Stimulated activated CD8-positive, alpha-beta memory T cell treated with anti-CD3 and anti-CD28 coated beads, Interleukin-12 subunit alpha, Interleukin-12 subunit beta, amount 100 ng/mL, for 4 hours (primary cell): Measurements from ENCODE around the gene RPL9.
"Not testable (repeated sequence)": the region's sequence is repeated elsewhere in the genome, so short reads cannot be mapped to it uniquely, and the experiment has no call there.

Experiments used
- DNase-seq: peaks from one replicate; pipeline ENCODE4 v3.0.0-alpha.2; 2020; ENCODE audit warnings: low read depth

The RPL9 gene

DNA sequence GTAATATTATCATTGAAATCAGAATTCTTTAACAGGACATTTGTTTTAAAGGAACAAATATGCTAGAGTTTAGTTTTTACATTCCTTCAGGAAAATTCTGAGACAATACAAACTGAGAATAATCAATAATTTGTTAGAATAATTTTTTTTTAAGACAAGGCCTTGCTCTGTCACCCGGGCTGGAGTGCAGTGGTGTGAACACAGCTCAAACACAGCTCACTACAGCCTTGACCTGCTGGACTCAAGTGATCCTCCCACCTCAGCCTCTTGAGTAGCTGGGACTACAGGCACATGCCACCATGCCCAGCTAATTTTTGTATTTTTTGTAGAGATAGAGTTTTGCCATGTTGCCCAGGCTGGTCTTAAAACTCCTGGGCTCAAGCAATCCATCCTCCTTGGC lies 33.4 kb downstream of the RPL9 start:
- DNase-seq: not testable (repeated sequence)

DNA sequence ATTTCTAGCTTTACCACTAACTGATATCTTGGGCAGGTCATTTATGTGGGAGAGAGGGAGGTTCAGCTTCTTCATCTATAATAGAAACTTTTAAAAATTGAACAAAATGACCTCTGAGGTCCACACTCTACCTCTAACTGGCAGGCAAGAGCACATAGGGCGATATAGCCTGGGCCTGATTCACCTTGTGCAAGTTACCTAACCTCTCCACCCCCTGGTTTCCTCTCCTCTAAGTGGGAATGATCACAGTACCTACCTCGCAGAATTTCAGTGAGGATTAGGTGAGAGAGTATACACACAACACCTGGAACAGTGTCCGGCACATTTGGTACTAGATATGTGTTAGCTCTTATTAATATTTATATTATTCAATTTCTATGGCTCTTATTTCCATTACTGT lies 36.5 kb downstream of the RPL9 start:
- DNase-seq: no peak

DNA sequence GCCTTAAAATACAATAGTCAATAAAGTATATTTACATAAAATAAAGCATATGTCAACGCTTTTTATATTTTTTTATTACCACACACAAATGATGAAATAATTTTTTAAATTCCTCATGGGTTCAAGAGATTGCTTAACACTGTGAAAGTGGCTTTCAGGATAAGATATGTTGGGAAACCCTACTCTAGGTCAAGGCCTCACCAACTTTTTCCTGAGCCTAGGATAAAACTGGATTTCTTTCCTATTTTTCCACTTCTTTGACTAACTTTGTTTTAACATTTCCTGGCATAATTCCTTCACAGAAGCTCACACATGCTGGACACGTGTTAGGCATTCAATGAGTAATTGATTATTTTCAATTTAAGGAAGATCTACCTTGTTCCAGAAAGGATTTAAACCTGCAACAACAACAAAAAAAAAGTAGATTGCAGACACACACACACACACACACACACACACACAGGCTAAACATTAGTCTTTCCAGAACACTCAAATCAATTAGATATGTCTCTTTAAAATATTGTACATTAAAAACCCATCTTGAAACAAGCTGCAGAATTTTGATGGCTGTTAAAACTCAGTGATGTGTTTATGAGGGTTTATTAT lies 42.9 kb downstream of the RPL9 start:
- DNase-seq: no peak

DNA sequence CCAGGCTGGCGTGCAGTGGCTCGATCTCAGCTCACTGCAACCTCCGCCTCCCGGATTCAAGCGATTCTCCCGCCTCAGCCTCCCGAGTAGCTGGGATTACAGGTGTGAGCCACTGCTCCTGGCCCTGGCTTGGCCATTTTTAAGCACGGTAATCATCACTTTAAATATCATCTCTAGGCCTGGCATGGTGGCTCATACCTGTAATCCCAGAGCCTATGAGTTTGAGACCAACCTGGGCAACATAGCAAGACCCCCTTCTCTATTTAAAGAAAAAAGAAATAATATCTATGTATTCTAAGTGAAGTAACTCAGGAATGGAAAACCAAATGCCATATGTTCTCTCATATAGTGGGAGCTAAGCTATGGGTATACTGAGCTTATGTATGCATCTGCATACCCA lies 47.2 kb downstream of the RPL9 start:
- DNase-seq: not testable (repeated sequence)

DNA sequence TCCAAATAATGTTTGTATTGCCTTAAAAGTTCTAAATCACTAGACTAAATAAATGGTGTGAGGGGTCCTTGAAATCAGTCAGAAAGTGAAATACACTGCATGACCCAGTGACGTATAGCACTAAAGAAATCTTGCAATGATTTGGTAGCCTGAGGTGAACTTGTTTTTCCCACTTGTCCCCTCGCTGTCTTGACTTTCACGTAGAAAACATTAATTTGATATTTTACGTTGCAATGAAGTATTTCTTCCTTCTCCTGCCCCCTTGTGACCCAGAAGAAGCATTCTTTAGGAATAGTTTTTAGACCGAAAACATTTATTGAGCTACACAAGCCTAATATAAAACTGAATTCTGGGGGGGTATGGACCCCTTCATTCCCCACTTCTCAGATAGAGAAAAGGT lies 48.3 kb downstream of the RPL9 start:
- DNase-seq: no peak

DNA sequence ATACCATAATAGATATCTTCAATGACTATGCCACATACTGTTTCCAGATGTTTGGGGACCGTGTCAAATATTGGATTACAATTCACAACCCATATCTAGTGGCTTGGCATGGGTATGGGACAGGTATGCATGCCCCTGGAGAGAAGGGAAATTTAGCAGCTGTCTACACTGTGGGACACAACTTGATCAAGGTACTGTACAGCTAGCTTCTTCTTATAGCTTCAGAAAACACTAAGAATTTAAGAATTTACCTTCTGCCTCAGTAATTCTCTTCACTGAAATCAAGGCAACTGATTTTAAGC lies 51.2 kb downstream of the RPL9 start:
- no peak for DNase-seq

DNA sequence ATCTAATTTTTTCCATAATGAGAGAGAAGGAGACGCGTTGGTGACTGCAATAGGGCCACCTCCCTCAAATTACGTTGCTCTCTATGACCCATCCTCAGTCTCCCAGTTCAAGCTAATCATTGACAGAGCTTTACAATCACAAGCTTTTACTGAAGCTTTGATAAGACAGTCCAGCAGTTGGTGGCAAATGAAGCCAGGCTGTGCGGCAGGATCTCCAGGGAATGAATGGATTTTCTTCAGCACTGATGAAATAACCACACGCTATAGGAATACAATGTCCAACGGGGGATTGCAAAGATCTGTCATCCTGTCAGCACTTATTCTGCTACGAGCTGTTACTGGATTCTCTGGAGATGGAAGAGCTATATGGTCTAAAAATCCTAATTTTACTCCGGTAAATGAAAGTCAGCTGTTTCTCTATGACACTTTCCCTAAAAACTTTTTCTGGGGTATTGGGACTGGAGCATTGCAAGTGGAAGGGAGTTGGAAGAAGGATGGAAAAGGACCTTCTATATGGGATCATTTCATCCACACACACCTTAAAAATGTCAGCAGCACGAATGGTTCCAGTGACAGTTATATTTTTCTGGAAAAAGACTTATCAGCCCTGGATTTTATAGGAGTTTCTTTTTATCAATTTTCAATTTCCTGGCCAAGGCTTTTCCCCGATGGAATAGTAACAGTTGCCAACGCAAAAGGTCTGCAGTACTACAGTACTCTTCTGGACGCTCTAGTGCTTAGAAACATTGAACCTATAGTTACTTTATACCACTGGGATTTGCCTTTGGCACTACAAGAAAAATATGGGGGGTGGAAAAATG lies 51.7 kb downstream of the RPL9 start, which contains the start of gene KLB:
TSS of gene KLB (plus strand) at position 168 of the 821 bp plus-strand sequence. CDS start at position 188, 20 bp downstream.
- DNase-seq: no peak
